Measurements from ENCODE around the gene DNAH5. TPM values are rescaled to one million over a fixed set of nuclear protein-coding genes. Genes with fewer than 3 reads are reported as not detected.

Gene DNAH5
- total and polyA plus RNA-seq, 2 of the 8 experiments (the other 6 are each of a cell fraction or from before 2014, with no cell fraction given): 0.30 to 0.73 TPM

- Histone ChIP-seq H2BK20ac (ENCODE audit: low read length) (no peak overlapping the region), H3K9me3 (ENCODE audit: insufficient read depth in 2 of 2, low read depth in 1 of 2, low read length in 1 of 2) (no peaks in the 10 kb centered on the region), H3K4me1 (replicated peaks in 1 of 4; ENCODE audit: control insufficient read depth in 3 of 4, insufficient read depth in 4 of 4, low read length in 3 of 4) (peaks cover 0 to 14% (median 4%) of the 10 kb centered on the region in 4 experiments; a peak in 3 of 7 replicates), H3K79me2 (ENCODE audit: control insufficient read depth in 1 of 2, insufficient read depth in 2 of 2, low read length in 2 of 2) (no peaks in the 10 kb centered on the region), H4K20me1 (replicated peaks in 1 of 2; ENCODE audit: control insufficient read depth in 1 of 2, insufficient read depth in 2 of 2, low read length in 2 of 2) (no peaks in the 10 kb centered on the region), H3K27ac (ENCODE audit: low read depth, low read length) (no peak overlapping the region), H2BK120ac (replicated peaks; ENCODE audit: low read depth, low read length) (no peak overlapping the region), H3K18ac (ENCODE audit: extremely low read depth, low read length) (no peak overlapping the region), H3K4ac (replicated peaks; ENCODE audit: insufficient read length, low read depth, low read length) (no peak overlapping the region), H4K91ac (replicated peaks; ENCODE audit: insufficient read length, low read length) (no peak overlapping the region), H3K4me3 (ENCODE audit: extremely low read depth in 1 of 4, insufficient read depth in 2 of 4, low read depth in 3 of 4, low read length in 4 of 4) (no peak overlapping the region), H2BK5ac (ENCODE audit: low read depth, low read length) (no peak overlapping the region), H3K56ac (replicated peaks; ENCODE audit: insufficient read length, low read depth, low read length) (no peak overlapping the region), H3K4me2 (ENCODE audit: insufficient read depth in 1 of 2, low read depth in 2 of 2, low read length in 2 of 2) (no peak overlapping the region), H3K36me3 (ENCODE audit: control insufficient read depth in 2 of 4, insufficient read depth in 4 of 4, low read length in 3 of 4) (no peaks in the 10 kb centered on the region), H3K27me3 (replicated peaks in 1 of 4; ENCODE audit: control insufficient read depth in 3 of 4, extremely low read depth in 1 of 4, insufficient read depth in 3 of 4, low read length in 3 of 4) (no peaks in the 10 kb centered on the region), H3K23ac (ENCODE audit: insufficient read length) (no peak overlapping the region), H4K8ac (ENCODE audit: extremely low read depth, insufficient read depth, low read length) (no peak overlapping the region), H3K23me2 (ENCODE audit: low read depth, low read length) (no peaks in the 10 kb centered on the region), H2BK12ac (ENCODE audit: low read depth, low read length) (no peak overlapping the region), H2AFZ (ENCODE audit: low read length) (no peak overlapping the region), H2BK15ac (ENCODE audit: low read length) (no peak overlapping the region), H3K14ac (ENCODE audit: insufficient read length) (no peak overlapping the region), H3K79me1 (ENCODE audit: low read depth, low read length) (no peaks in the 10 kb centered on the region), H2AK5ac (ENCODE audit: low read depth, low read length) (no peak overlapping the region), H4K5ac (ENCODE audit: insufficient read length, low read depth, low read length) (no peak overlapping the region), H3K9ac (replicated peaks in 1 of 4; ENCODE audit: extremely low read depth in 1 of 4, low read depth in 3 of 4, low read length in 3 of 4) (no peak overlapping the region)
- 97% methylated on average over 3 of the region's 3 CpGs; no CpG with 5 or more reads in 1 of the 2 experiments for WGBS, 2 experiments (ENCODE audit: extremely low coverage in 1 of 2, insufficient coverage in 1 of 2, insufficient read length in 1 of 2, insufficient replicate concordance in 2 of 2, low coverage in 1 of 2, low lambda C conversion rate in 2 of 2, missing lambda C conversion rate in 1 of 2)
- TF ChIP-seq CREB1 (IDR thresholded peaks at IDR 0.05) (no peak), ZNF274 (IDR thresholded peaks at IDR 0.05; ENCODE audit: borderline replicate concordance, extremely low read depth, low read length) (no peak), EP300 (IDR thresholded peaks at IDR 0.05; ENCODE audit: borderline replicate concordance in 1 of 2, low read depth in 2 of 2, low read length in 2 of 2) (no peak), RFX5 (IDR thresholded peaks at IDR 0.05; ENCODE audit: borderline replicate concordance, low read depth, low read length) (no peak), E2F6 (IDR thresholded peaks at IDR 0.05) (no peak)
- no peak for FAIRE-seq
- ChIA-PET CTCF (ENCODE audit: partially characterized antibody) (no interaction called here), POLR2A (ENCODE audit: partially characterized antibody) (no interaction called here)
- DNase-seq (ENCODE audit: low read depth in 1 of 2, low spot score in 2 of 2): no peak
These were observed 783 bp upstream of the DNAH5 start for GRCh38 chr5:13945271-13945670.

Measured in H1 (cell line).